ENCODE measurements around the gene POM121C.
"Not testable (repeated sequence)": the region's sequence is repeated elsewhere in the genome, so short reads cannot be mapped to it uniquely, and the experiment has no call there.

POM121C gene

GRCh38 chr7:75421798-75422710 lies 64.0 kb downstream of the POM121C start:
- DNase-seq: not testable (repeated sequence)

GRCh38 chr7:75420152-75420551 lies 65.9 kb downstream of the POM121C start:
- DNase-seq: not testable (repeated sequence)

GRCh38 chr7:75419693-75420092 lies 66.4 kb downstream of the POM121C start:
- not testable (repeated sequence) for DNase-seq

- DNase-seq: not testable (repeated sequence)
Measured at GRCh38 chr7:75419210-75419609, 66.9 kb downstream of the POM121C start.

- DNase-seq: not testable (repeated sequence)
Measured at GRCh38 chr7:75418292-75418858, 67.7 kb downstream of the POM121C start.

- DNase-seq: not testable (repeated sequence)
Measured at GRCh38 chr7:75416787-75417186, 69.3 kb downstream of the POM121C start.

- DNase-seq: not testable (repeated sequence)
Measured at GRCh38 chr7:75415829-75416373, 70.2 kb downstream of the POM121C start.

- not testable (repeated sequence) for DNase-seq
Measured at GRCh38 chr7:75415428-75415817, 70.7 kb downstream of the POM121C start.

- DNase-seq: not testable (repeated sequence)
Measured at GRCh38 chr7:75414708-75415427, 71.2 kb downstream of the POM121C start.

- DNase-seq: not testable (repeated sequence)
Measured at GRCh38 chr7:75414204-75414603, 71.9 kb downstream of the POM121C start.

GRCh38 chr7:75410823-75411173 lies 75.3 kb downstream of the POM121C start:
- DNase-seq: not testable (repeated sequence)

- not testable (repeated sequence) for DNase-seq
Measured at GRCh38 chr7:75409880-75410822, 75.9 kb downstream of the POM121C start.

- DNase-seq: not testable (repeated sequence)
Measured at GRCh38 chr7:75404663-75405062, 81.4 kb downstream of the POM121C start.

- not testable (repeated sequence) for DNase-seq
Measured at GRCh38 chr7:75403455-75404443, 82.3 kb downstream of the POM121C start.

- not testable (repeated sequence) for DNase-seq
Measured at GRCh38 chr7:75400575-75400974, 85.5 kb downstream of the POM121C start.

GRCh38 chr7:75398771-75399700 lies 87.1 kb downstream of the POM121C start:
- not testable (repeated sequence) for DNase-seq

- DNase-seq: not testable (repeated sequence)
Measured at GRCh38 chr7:75397865-75398264, 88.2 kb downstream of the POM121C start.

- DNase-seq: not testable (repeated sequence)
Measured at GRCh38 chr7:75395329-75395728, 90.8 kb downstream of the POM121C start, which contains the start of gene TRIM73. TRIM73 (plus strand) TSS chr7:75395629; CDS start chr7:75398934, 3,305 bp downstream.

GRCh38 chr7:75393194-75393593 lies 92.9 kb downstream of the POM121C start:
- not testable (repeated sequence) for DNase-seq
